HT1080 (cell line): Measurements from ENCODE around the gene GZMM. TPM values are rescaled to one million over a fixed set of nuclear protein-coding genes. Genes with fewer than 3 reads are reported as not detected.
"Not testable (repeated sequence)": the region's sequence is repeated elsewhere in the genome, so short reads cannot be mapped to it uniquely, and the experiment has no call there.

ENCODE experiments used
- DNase-seq: peaks from one replicate; pipeline ENCODE4 v3.0.0-alpha.2; 2015; ENCODE audit warnings: low read depth
- total RNA-seq: library from RNA; depleted of rRNA; stranded (reverse); fragments of >200 nt; shearing (Covaris generic); gene quantifications from 2 replicates; pipeline ENCODE4 v1.2.3, GENCODE V29; 2014

The GZMM gene
- total RNA-seq, 1 experiment from 2014 or later = not detected

GRCh38 chr19:580274-580835 lies 36.5 kb downstream of the GZMM start:
- DNase-seq = no peak

GRCh38 chr19:581399-582111 lies 37.7 kb downstream of the GZMM start:
- DNase-seq = no peak

- DNase-seq = no peak
Observed at GRCh38 chr19:582497-583197, 38.8 kb downstream of the GZMM start.

GRCh38 chr19:583198-583967 lies 39.5 kb downstream of the GZMM start:
- DNase-seq = no peak

- DNase-seq = no peak
Observed at GRCh38 chr19:583968-584239, 40.1 kb downstream of the GZMM start.

GRCh38 chr19:584240-585001 lies 40.6 kb downstream of the GZMM start:
- peak; percentile 34 for DNase-seq

- not testable (repeated sequence) for DNase-seq
Observed at GRCh38 chr19:585146-585545, 41.3 kb downstream of the GZMM start.

GRCh38 chr19:585551-586110 lies 41.8 kb downstream of the GZMM start:
- DNase-seq = no peak

GRCh38 chr19:588093-588740 lies 44.4 kb downstream of the GZMM start:
- DNase-seq = peak; percentile 59

- no peak for DNase-seq
Observed at GRCh38 chr19:588741-589692, 45.2 kb downstream of the GZMM start.

GRCh38 chr19:589693-590395 lies 46.0 kb downstream of the GZMM start, which contains the start of gene HCN2:
TSS of gene HCN2 (plus strand) at chr19:589881. CDS start at chr19:589946, 65 bp downstream.
- DNase-seq = no peak

GRCh38 chr19:590396-590745 lies 46.5 kb downstream of the GZMM start:
- no peak for DNase-seq

- no peak for DNase-seq
Observed at GRCh38 chr19:590750-591098, 46.9 kb downstream of the GZMM start.

GRCh38 chr19:591099-591958 lies 47.5 kb downstream of the GZMM start:
- no peak for DNase-seq

GRCh38 chr19:592101-592500 lies 48.2 kb downstream of the GZMM start:
- no peak for DNase-seq

GRCh38 chr19:593055-593454 lies 49.2 kb downstream of the GZMM start:
- no peak for DNase-seq

- no peak for DNase-seq
Observed at GRCh38 chr19:593505-593904, 49.7 kb downstream of the GZMM start.
